Stomach (tissue), 9 donors: ENCODE measurements around the gene C6orf89. TPM values are rescaled to one million over a fixed set of nuclear protein-coding genes. Genes with fewer than 3 reads are reported as not detected.

ENCODE experiments used
- DNase-seq, 2 donors: peaks; one replicate each; pipeline versions ENCODE4 v3.0.0 to v3.0.0-alpha.2; 2013 to 2019
- H3K27ac ChIP-seq, 5 donors: fragments of 200-600 bp in 4 of 5; sonication (generic) in 4 of 5; one replicate each; pipeline ENCODE4 v1.5.1; 2013 to 2019; ENCODE audit warnings: mild to moderate bottlenecking in 1 of 5, moderate library complexity in 1 of 5
- H3K27me3 ChIP-seq, 3 donors: fragments of 200-600 bp; sonication (generic); one replicate each; pipeline ENCODE4 v1.5.1; 2017 to 2019; ENCODE audit warnings: mixed run types in 1 of 3
- H3K36me3 ChIP-seq, 4 donors: fragments of 200-600 bp; sonication (generic); 1 replicate in 3 of 4; 2 replicates in 1 of 4; pipeline ENCODE4 v1.5.1; 2016 to 2019
- H3K4me1 ChIP-seq, 4 donors: fragments of 200-600 bp; sonication (generic); one replicate each; pipeline ENCODE4 v1.5.1; 2016 to 2019
- H3K4me3 ChIP-seq, 4 donors: fragments of 200-600 bp; sonication (generic) in 3 of 4; one replicate each; pipeline ENCODE4 v1.5.1; 2016 to 2019; ENCODE audit warnings: mild to moderate bottlenecking in 1 of 4
- H3K9me3 ChIP-seq, 4 donors: fragments of 200-600 bp; sonication (generic); one replicate each; pipeline ENCODE4 v1.5.1; 2016 to 2019
- CTCF ChIP-seq, 7 experiments: fragments of 450-650 bp in 4 of 7; fragments of 200-600 bp in 3 of 7; sonication (generic) in 3 of 7; IDR thresholded peaks; one replicate each; pipeline ENCODE4 v1.5.1; 2016 to 2019; ENCODE audit warnings: antibody characterized with exemption in 7 of 7, control low read depth in 2 of 7, mild to moderate bottlenecking in 1 of 7
- EP300 ChIP-seq: sonication (generic); formaldehyde crosslinking; IDR thresholded peaks from one replicate; pipeline ENCODE4 v1.6.1; 2017; ENCODE audit warnings: antibody characterized with exemption
- POLR2A ChIP-seq, 4 donors: fragments of 450-650 bp; IDR thresholded peaks; one replicate each; pipeline ENCODE4 v1.6.1; 2016; ENCODE audit warnings: antibody characterized with exemption in 4 of 4, control low read depth in 2 of 4, mild to moderate bottlenecking in 1 of 4, moderate library complexity in 1 of 4
- POLR2AphosphoS5 ChIP-seq, 3 donors: sonication (generic); formaldehyde crosslinking; IDR thresholded peaks; one replicate each; pipeline ENCODE4 v1.6.1; 2016; ENCODE audit warnings: antibody characterized with exemption in 3 of 3
- WGBS, 5 donors: extraction: QIAGEN DNeasy Blood & Tissue Kit in 3 of 5; methylation state at CpG; one replicate each; pipeline versions ENCODE4 v1.1.5 to v1.1.7; 2013 to 2018; 5-methylcytosine and 5-hydroxymethylcytosine counted together
- intact Hi-C: fragments of 100-400 bp; cut with DNase I; formaldehyde crosslinking; loops from one replicate; pipeline ENCODE4 v1.15.1; 2023; ENCODE audit warnings: low total_unique reads
- polyA plus RNA-seq, 3 donors: library from polyadenylated mRNA; stranded (reverse); fragments of 200-250 nt; gene quantifications; one replicate each; pipeline ENCODE4 v1.2.3, GENCODE V29; 2013
- total RNA-seq, 5 donors: library from RNA; depleted of rRNA; stranded (reverse); fragments of >200 nt; gene quantifications; one replicate each; pipeline versions ENCODE4 v1.1.0 to v1.2.3, GENCODE V29; 2014 to 2016
- donor health status: healthy with polysubstance abuse.
- donor health status: Bipolar disorder and iron deficiency.
- donor health status: healthy.

C6orf89 gene
- total and polyA plus RNA-seq, 8 donors = 7.0 to 47.2 (median 25.1) TPM

GRCh38 chr6:36971921-36972673 lies 86.3 kb downstream of the C6orf89 start:
- no peak for DNase-seq
- intact Hi-C loops = no loop called here
- no peaks in the 10 kb centered on the region for H3K9me3 ChIP-seq
- no peak for TF ChIP-seq POLR2AphosphoS5 (IDR thresholded peaks at IDR 0.05)
- no peak for TF ChIP-seq POLR2A (IDR thresholded peaks at IDR 0.05)
- no peak for TF ChIP-seq CTCF (IDR thresholded peaks at IDR 0.05)
- TF ChIP-seq EP300 = no peak
- peaks cover 0 to 34% (median 7%) of the 10 kb centered on the region in 4 donors for H3K4me1 ChIP-seq
- H3K36me3 ChIP-seq = peaks cover 98 to 100% (median 100%) of the 10 kb centered on the region in 4 donors
- no peaks in the 10 kb centered on the region for H3K27me3 ChIP-seq
- H3K27ac ChIP-seq = no peak overlapping the region
- WGBS, 5 donors = 78 to 85% (median 83%) methylated on average over 9 to 14 of the region's 14 CpGs
- H3K4me3 ChIP-seq = no peak overlapping the region

GRCh38 chr6:36973190-36973589 lies 87.4 kb downstream of the C6orf89 start:
- peaks cover 0 to 29% (median 7%) of the 10 kb centered on the region in 4 donors for H3K4me1 ChIP-seq
- H3K9me3 ChIP-seq = no peaks in the 10 kb centered on the region
- H3K36me3 ChIP-seq = peaks cover 100% of the 10 kb centered on the region in 4 donors
- intact Hi-C loops = no loop called here
- no peaks in the 10 kb centered on the region for H3K27me3 ChIP-seq
- WGBS, 5 donors = 79 to 96% (median 90%) methylated on average over 1 of the region's 1 CpG
- TF ChIP-seq POLR2A (IDR thresholded peaks at IDR 0.05) = no peak
- TF ChIP-seq CTCF (IDR thresholded peaks at IDR 0.05) = no peak
- no peak for TF ChIP-seq EP300
- TF ChIP-seq POLR2AphosphoS5 (IDR thresholded peaks at IDR 0.05) = no peak
- DNase-seq = no peak
- no peak overlapping the region for H3K4me3 ChIP-seq
- no peak overlapping the region for H3K27ac ChIP-seq

- Histone ChIP-seq H3K4me1 (peaks cover 0 to 30% (median 9%) of the 10 kb centered on the region in 4 donors), H3K9me3 (no peaks in the 10 kb centered on the region), H3K27me3 (no peaks in the 10 kb centered on the region), H3K27ac (no peak overlapping the region), H3K36me3 (peaks cover 99 to 100% (median 100%) of the 10 kb centered on the region in 4 donors), H3K4me3 (no peak overlapping the region)
- intact Hi-C loops = no loop called here
- TF ChIP-seq CTCF (IDR thresholded peaks at IDR 0.05) = no peak
- no peak for TF ChIP-seq POLR2AphosphoS5 (IDR thresholded peaks at IDR 0.05)
- no peak for TF ChIP-seq EP300
- TF ChIP-seq POLR2A (IDR thresholded peaks at IDR 0.05) = no peak
- 68 to 96% (median 91%) methylated on average over 4 of the region's 4 CpGs for WGBS, 5 donors
- DNase-seq = no peak
Measured at GRCh38 chr6:36973647-36974046, 87.9 kb downstream of the C6orf89 start.

GRCh38 chr6:36975231-36976006 lies 89.7 kb downstream of the C6orf89 start:
- Histone ChIP-seq H3K9me3 (no peaks in the 10 kb centered on the region), H3K4me1 (peaks cover 11 to 29% (median 18%) of the 10 kb centered on the region in 4 donors), H3K27me3 (no peaks in the 10 kb centered on the region), H3K27ac (no peak overlapping the region), H3K4me3 (no peak overlapping the region), H3K36me3 (peaks cover 81 to 97% (median 85%) of the 10 kb centered on the region in 4 donors)
- DNase-seq = no peak
- 77 to 94% (median 93%) methylated on average over 7 of the region's 7 CpGs for WGBS, 5 donors
- intact Hi-C loops = no loop called here
- TF ChIP-seq POLR2AphosphoS5 (IDR thresholded peaks at IDR 0.05) = no peak
- no peak for TF ChIP-seq CTCF (IDR thresholded peaks at IDR 0.05)
- no peak for TF ChIP-seq POLR2A (IDR thresholded peaks at IDR 0.05)
- TF ChIP-seq EP300 = no peak
